ENCODE results near the gene PADI1. TPM values are rescaled to one million over a fixed set of nuclear protein-coding genes. Genes with fewer than 3 reads are reported as not detected.

PADI1 gene
- total RNA-seq, 1 experiment from 2014 or later = not detected

DNA sequence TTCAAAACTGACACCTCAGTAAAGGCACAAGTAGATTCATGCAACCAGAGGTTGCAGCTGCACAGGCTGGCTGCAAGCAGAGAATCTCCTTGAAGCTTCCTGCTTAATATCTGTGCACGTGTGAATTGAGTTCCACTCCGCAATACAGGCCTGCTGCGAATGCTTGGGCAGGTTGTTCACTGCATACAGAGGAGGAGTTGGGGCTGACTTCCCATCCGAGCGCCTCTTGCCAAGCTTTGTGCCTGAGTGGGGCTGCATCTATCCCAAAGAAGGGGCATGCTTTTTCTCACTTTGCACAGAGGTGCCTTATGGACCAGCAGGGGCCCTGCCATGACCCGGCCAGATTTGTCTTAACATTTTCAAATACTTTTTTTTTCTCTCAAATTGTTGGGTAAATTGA, 17.9 kb upstream of the PADI1 start:
- BruUV-seq (replicated peaks) = no TSS peak
- CTCF ChIA-PET = no interaction called here
- intact Hi-C loops (cut with micrococcal nuclease; ENCODE audit: unreplicated experiment) = no loop called here
- Mint-ChIP-seq H3K27ac (ENCODE audit: unreplicated experiment) (no peak overlapping the region), H3K36me3 (ENCODE audit: insufficient read depth, unreplicated experiment) (no peaks in the 10 kb centered on the region), H3K27me3 (ENCODE audit: insufficient read depth, unreplicated experiment) (no peaks in the 10 kb centered on the region), H3K4me3 (ENCODE audit: unreplicated experiment) (no peak overlapping the region), H3K4me1 (ENCODE audit: low read depth, unreplicated experiment) (no peaks in the 10 kb centered on the region), H3K9me3 (ENCODE audit: unreplicated experiment) (no peaks in the 10 kb centered on the region)
- no peaks in the 10 kb centered on the region for H3K4me1 ChIP-seq
- TF ChIP-seq, protein P1, sequence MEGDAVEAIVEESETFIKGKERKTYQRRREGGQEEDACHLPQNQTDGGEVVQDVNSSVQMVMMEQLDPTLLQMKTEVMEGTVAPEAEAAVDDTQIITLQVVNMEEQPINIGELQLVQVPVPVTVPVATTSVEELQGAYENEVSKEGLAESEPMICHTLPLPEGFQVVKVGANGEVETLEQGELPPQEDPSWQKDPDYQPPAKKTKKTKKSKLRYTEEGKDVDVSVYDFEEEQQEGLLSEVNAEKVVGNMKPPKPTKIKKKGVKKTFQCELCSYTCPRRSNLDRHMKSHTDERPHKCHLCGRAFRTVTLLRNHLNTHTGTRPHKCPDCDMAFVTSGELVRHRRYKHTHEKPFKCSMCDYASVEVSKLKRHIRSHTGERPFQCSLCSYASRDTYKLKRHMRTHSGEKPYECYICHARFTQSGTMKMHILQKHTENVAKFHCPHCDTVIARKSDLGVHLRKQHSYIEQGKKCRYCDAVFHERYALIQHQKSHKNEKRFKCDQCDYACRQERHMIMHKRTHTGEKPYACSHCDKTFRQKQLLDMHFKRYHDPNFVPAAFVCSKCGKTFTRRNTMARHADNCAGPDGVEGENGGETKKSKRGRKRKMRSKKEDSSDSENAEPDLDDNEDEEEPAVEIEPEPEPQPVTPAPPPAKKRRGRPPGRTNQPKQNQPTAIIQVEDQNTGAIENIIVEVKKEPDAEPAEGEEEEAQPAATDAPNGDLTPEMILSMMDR (IDR thresholded peaks at IDR 0.05; ENCODE audit: insufficient read depth in 1 of 2, low read depth in 1 of 2, low read length in 1 of 2, severe bottlenecking in 1 of 2, unreplicated experiment in 1 of 2) = no peak
- no peaks in the 10 kb centered on the region for H3K27me3 ChIP-seq (replicated peaks; ENCODE audit: control insufficient read depth, insufficient read depth, low read length)
- no peaks in the 10 kb centered on the region for H3K36me3 ChIP-seq (ENCODE audit: control insufficient read depth, insufficient read depth, low read length)
- DNase-seq = no peak
- H3K4me3 ChIP-seq (ENCODE audit: low read depth, low read length) = no peak overlapping the region
- H3K9me3 ChIP-seq = peaks cover 6% of the 10 kb centered on the region; the same call in 1 of the 2 replicates
- POLR2A ChIA-PET = no interaction called here

DNA sequence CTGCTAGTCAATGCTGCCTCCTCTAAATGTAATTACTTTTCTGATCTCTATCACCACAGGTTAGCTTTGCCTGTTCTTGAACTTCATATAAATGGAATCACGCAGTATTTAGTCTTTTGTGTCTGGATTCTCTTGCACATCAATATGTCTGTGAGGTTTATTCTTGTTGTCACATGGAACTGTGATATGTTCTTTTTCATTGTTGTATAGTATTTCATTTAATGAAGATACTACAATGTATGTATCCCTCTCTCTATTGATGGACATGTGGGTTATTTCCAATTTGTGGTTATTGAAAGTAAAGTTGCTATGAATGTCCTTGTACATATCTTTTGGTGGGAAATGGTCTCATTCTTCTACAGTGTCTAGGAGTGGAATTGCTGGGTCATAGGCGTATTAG, 16.7 kb upstream of the PADI1 start:
- no TSS peak for BruUV-seq (replicated peaks)
- Histone ChIP-seq H3K36me3 (ENCODE audit: control insufficient read depth, insufficient read depth, low read length) (no peaks in the 10 kb centered on the region), H3K27me3 (replicated peaks; ENCODE audit: control insufficient read depth, insufficient read depth, low read length) (no peaks in the 10 kb centered on the region), H3K9me3 (peaks cover 6% of the 10 kb centered on the region; the same call in 1 of the 2 replicates), H3K4me1 (no peaks in the 10 kb centered on the region), H3K4me3 (ENCODE audit: low read depth, low read length) (no peak overlapping the region)
- Mint-ChIP-seq H3K27me3 (ENCODE audit: insufficient read depth, unreplicated experiment) (no peaks in the 10 kb centered on the region), H3K4me3 (ENCODE audit: unreplicated experiment) (no peak overlapping the region), H3K9me3 (ENCODE audit: unreplicated experiment) (no peaks in the 10 kb centered on the region), H3K27ac (ENCODE audit: unreplicated experiment) (no peak overlapping the region), H3K36me3 (ENCODE audit: insufficient read depth, unreplicated experiment) (no peaks in the 10 kb centered on the region), H3K4me1 (ENCODE audit: low read depth, unreplicated experiment) (no peaks in the 10 kb centered on the region)
- ChIA-PET POLR2A (no interaction called here), CTCF (no interaction called here)
- DNase-seq = no peak
- TF ChIP-seq, protein P1 (IDR thresholded peaks at IDR 0.05; ENCODE audit: insufficient read depth in 1 of 2, low read depth in 1 of 2, low read length in 1 of 2, severe bottlenecking in 1 of 2, unreplicated experiment in 1 of 2) = no peak
- intact Hi-C loops (cut with micrococcal nuclease; ENCODE audit: unreplicated experiment) = no loop called here

- H3K4me1 Mint-ChIP-seq (ENCODE audit: low read depth, unreplicated experiment) = no peaks in the 10 kb centered on the region
- Histone ChIP-seq H3K9me3 (peaks cover 6% of the 10 kb centered on the region; the same call in 1 of the 2 replicates), H3K4me1 (no peaks in the 10 kb centered on the region), H3K27me3 (replicated peaks; ENCODE audit: control insufficient read depth, insufficient read depth, low read length) (no peaks in the 10 kb centered on the region), H3K36me3 (ENCODE audit: control insufficient read depth, insufficient read depth, low read length) (no peaks in the 10 kb centered on the region), H3K4me3 (ENCODE audit: low read depth, low read length) (no peak overlapping the region)
- DNase-seq = no peak
- ChIA-PET CTCF (no interaction called here), POLR2A (no interaction called here)
- H3K27me3 Mint-ChIP-seq (ENCODE audit: insufficient read depth, unreplicated experiment) = no peaks in the 10 kb centered on the region
- H3K27ac Mint-ChIP-seq (ENCODE audit: unreplicated experiment) = no peak overlapping the region
- TF ChIP-seq, protein P1 (IDR thresholded peaks at IDR 0.05; ENCODE audit: insufficient read depth in 1 of 2, low read depth in 1 of 2, low read length in 1 of 2, severe bottlenecking in 1 of 2, unreplicated experiment in 1 of 2) = no peak
- H3K36me3 Mint-ChIP-seq (ENCODE audit: insufficient read depth, unreplicated experiment) = no peaks in the 10 kb centered on the region
- intact Hi-C loops (cut with micrococcal nuclease; ENCODE audit: unreplicated experiment) = no loop called here
- H3K4me3 Mint-ChIP-seq (ENCODE audit: unreplicated experiment) = no peak overlapping the region
- no TSS peak for BruUV-seq (replicated peaks)
- no peaks in the 10 kb centered on the region for H3K9me3 Mint-ChIP-seq (ENCODE audit: unreplicated experiment)
Observed at GRCh38 chr1:17188889-17189631, 15.9 kb upstream of the PADI1 start.
